HG03469 (cell line): Measurements from ENCODE around the gene AOPEP.
"Not testable (repeated sequence)": the region's sequence is repeated elsewhere in the genome, so short reads cannot be mapped to it uniquely, and the experiment has no call there.

ENCODE experiments used
- ATAC-seq: cut with Tn5 transposase; IDR thresholded peaks from one replicate; pipeline ENCODE4 v1.9.1; 2021; ENCODE audit warnings: mild to moderate bottlenecking, moderate library complexity, moderate number of reproducible peaks; ENCODE audit not compliant: unreplicated experiment

AOPEP gene

DNA sequence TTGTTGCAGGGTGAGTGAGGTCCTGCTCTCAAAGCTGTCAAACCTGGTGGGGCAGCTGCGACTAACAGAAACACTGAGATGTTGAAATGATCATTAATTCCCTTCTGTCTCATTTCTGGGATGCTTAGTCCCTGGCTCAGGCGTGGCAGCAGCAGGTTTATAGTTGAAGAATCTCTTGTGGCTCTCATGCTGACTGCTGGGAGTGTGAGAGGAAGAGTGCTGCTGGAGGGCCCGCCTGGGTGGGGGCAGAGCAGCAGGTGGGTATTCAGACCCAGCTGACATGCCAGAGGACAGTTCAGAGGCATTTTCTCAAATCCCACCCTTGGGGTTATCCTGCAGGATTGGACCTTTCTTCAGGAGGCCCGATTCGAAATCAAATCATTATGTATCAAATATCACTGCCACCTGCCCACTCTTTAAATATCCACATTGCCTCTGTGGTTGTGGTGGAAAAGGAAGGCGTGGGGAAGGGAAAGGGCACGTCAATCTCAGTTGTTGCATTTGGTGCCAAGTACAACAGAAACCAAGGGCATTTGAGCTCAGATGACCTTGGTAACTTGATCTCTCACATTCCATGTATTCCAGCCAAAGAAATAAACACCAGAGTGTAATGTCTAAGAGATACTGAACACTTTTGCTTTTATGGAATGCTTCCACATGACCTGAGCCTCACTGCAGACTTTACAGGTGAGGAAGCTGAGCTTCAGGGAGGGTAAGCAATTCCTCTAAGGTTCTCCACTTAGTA lies 224.3 kb downstream of the AOPEP start:
- no peak for ATAC-seq

DNA sequence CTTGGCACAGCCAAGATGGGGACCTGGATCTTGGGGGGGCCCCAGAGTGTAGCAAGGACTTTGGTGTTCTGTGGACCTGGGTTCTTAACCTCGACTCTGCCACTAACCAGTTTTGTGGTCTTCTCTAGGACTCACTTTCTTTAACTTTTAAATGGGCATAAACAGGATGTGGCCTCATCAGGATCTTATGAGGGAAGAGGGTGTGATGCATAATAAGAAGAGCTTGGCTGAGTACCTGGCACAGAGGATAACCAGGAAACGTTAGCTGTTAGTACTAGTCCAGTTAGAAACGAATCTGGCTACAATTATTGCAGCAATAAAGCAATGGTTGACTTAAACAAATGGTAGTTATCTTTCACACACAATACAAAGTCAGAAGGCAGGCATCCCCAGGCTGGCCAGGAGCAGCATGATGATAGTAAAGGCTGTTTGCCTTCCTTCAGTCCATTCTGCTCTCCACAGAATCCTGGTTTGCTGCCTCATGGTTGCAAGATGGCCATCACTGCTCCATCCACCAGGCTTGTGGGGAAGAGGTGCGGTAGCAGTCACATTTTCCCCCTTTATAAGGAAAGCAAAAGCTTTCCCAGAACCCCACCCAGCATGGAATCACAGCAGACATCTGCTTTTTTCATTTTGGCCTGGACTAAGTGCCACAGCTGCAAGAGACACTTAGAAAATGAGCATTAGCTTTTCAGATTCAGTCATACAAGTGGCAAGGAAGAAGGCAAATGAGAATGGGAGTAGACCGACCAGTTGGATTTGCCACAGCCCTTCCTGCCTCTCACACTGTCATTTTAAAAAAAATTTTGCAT lies 225.0 kb downstream of the AOPEP start:
- ATAC-seq, result no peak

DNA sequence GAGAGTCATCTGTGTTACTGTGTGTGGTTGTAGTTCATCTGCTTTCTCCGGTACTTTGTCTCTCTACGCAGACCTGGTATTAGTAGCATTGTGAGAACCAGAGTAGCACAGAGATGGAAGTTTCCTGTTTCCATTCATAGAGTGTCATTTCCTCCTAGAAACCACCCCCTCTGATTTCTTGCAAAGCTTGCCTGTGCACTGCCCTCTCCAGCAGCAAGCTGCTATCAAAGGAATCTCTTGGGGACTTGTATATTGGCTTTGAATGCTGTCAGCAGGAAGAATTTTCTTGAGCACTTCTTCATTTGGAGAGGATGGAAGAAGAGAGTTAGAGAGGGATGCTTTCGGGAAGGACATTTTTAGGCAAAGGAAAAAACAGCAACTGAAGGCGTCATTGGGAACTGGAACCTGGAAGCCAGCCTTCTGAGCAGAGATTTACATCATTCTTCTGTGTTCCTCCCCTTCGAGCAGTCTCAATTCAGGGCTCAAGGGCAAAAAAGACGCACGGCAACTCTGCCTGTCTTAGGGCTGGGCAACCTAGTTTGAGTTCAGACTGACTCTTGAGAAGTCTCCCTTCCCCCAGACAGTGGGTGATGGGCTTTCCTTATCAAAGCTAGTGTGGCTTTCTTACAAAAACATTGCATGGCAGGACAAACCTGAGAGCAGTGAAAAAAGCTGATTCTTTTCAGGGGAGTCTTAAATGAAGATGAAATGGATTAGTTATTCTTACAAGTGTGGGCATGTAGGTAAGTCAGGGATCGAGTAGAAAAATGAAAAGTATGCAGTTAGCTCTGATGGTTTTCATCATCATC lies 226.3 kb downstream of the AOPEP start:
- no peak for ATAC-seq

DNA sequence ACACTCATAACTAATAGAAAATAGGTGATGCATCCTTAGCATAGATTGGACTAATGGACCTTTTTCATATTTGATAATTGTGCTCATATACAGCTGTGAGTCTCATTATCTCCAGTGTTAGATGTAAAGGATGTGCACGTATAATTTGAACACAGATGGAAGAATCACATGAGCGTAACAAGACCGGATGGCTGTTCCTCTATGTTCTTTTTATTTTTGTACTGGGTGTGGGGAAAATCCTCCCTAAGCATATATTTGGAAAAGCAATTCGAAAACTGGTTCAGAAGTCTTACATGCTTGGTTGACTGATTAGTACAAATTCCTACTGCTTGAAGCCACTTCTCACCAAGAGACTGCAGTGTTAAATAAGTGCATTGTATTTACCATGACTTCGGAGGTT lies 230.2 kb downstream of the AOPEP start:
- no peak for ATAC-seq

DNA sequence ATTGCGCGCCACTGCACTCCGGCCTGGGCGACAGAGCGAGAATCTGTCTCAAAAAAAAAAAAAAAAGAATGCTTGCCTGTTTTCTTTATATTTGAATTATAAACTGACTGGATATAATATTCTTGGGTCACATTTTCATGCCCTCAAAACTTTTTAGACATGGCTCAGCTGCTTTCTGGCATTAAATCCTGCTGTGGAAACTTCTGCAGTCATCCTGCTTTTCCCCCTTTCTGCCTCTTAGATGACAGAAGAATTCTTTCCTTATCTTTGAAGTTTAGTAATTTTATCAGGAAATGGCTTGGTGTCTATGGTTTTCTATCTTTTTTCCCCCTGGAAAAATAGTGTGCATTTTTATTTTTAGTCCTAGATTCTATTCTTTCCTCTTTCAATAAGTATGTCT lies 234.5 kb downstream of the AOPEP start:
- ATAC-seq, result no peak

DNA sequence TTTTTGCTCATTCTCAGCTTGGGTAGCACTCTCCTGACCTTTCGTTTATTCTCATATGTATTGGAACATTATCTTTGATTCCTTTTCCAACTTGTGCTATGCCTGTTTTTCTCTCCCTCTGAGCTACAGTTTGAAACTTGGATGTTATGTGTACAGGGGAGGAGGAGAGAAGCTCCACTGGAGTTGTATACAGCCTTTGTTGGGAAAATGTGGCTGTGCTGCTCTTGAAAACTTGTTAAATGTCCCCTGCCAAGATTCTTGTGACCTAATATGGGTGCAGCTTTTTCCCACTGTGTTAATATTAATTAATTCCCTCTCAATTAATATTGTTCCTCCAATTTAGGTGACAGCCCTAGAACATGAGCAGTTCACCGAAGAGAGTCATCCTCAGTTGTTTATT lies 235.4 kb downstream of the AOPEP start:
- ATAC-seq, result no peak

DNA sequence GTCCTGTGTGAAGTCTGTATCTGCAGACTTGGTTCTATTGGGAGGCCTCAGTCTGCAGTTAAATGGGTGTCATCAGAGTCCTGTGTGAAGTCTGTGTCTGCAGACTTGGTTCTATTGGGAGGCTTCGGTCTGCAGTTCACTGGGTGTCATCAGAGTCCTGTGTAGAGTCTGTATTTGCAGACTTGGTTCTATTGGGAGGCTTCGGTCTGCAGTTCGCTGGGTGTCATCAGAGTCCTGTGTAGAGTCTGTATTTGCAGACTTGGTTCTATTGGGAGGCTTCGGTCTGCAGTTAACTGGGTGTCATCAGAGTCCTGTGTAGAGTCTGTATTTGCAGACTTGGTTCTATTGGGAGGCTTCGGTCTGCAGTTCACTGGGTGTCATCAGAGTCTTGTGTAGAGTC lies 239.1 kb downstream of the AOPEP start:
- ATAC-seq, result not testable (repeated sequence)

DNA sequence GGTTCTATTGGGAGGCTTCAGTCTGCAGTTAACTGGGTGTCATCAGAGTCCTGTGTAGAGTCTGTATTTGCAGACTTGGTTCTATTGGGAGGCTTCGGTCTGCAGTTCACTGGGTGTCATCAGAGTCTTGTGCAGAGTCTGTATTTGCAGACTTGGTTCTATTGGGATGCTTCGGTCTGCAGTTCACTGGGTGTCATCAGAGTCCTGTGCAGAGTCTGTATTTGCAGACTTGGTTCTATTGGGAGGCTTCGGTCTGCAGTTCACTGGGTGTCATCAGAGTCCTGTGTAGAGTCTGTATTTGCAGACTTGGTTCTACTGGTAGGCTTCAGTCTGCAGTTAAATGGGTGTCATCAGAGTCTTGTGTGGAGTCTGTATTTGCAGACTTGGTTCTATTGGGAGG lies 239.5 kb downstream of the AOPEP start:
- ATAC-seq, result not testable (repeated sequence)

DNA sequence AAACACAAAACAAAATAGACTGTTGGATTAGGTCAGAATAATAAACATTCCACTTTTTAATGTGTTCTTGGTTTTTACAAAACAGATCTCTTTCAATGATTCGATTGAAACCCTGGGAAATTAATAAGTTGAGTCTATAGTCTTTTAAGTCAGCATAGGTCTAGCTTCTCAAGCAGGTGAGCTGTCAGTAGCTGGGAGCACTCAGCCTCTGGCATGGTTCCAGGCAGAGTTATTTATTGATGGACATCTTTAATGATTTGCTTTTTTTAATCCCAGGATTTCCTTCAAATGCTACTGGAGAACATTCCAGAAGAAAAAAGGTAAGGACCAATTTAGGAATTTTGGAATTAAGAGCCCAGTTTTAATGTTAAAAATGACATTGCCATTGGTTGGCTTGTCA lies 241.0 kb downstream of the AOPEP start:
- ATAC-seq, result no peak

DNA sequence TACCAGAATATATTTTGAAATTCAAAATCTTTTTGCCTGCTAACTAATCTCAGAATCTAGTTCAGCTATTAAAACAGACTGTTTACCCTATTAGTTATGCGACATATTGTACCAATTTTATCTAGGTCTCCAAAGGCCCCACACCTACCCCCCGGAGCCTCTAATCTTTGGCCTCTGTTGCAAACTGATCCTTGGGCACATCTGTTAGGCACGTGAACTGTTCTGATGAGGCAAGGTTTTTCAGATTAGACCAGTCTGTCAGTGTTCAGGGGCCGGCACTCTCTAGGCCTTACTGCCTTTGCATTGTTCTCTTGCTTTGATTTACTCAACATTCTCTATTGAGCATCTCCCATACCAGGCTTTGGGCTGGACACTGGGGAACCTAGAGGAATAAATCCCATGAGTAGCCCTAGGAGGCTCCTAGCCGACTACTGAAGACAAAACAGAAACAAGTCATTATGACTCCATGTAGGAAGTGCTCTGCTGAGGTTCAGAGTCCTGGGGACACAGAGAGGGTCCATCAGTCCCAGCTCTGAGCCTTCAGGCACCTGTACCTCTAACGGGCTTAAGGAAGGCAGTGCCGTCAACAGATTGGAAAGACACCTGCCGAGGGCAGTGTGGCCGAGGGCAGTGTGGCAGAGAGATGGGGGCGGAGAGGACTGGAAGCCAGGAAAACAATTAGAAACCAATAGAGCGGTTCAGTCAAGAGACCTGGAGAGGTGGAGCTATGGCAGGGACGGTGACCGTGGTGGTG lies 245.1 kb downstream of the AOPEP start:
- ATAC-seq, result no peak

DNA sequence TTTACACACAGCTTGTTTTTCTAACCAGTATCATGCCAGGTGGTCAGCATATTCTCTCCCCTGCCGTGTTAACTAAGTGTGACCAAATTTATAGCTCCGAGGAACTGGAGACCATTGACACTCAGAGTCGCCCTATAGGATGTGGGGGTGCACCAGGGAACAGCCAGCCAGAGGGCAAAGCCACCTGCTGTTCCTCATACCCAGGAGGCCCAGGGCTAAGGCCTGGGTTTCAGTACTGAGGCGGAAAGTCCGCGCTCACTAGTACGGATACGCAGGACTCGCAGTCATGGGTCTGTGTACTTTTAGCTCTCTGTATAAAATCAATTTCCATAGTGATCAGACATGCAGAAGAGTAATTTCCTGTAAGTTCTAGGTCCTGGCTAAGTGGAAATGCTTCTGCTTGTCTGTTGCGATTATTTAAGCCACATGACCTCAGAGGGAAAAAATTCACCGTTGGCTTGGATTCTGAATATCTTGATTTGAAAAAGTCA lies 247.0 kb downstream of the AOPEP start:
- ATAC-seq, result no peak

DNA sequence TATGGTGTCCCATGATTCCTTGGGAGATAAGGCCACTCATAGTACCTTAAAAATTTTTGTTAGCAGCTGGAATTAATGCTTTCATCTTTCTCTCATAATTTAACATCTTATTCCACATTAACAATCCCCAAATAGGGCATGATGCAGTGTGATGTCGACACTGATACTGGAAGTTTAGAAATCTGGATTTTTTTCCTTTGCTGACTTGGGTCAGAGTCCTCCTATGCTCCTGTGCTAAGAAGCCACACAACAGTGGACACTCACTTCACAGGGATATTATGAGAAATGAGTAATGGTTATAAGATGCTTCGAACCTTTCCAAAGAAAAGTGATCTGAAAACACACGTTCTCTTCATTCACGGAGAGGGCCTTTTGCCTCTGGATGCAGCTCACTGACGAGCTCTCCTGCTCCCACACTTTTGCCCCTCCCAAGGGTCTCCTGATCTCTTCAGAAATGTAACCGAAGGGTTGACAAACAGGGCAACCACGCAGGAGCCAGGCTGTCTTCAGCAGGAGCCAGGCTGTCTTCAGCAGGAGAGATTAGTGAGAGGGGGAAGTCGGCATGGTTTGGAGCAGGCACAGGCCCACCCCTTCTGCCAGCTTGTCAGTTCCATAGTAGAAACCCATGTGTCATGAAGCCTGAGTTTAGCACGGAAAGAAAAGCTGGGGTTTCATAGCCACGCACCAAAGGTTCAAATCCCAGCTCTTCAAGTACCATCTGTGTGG lies 247.8 kb downstream of the AOPEP start:
- ATAC-seq, result no peak

DNA sequence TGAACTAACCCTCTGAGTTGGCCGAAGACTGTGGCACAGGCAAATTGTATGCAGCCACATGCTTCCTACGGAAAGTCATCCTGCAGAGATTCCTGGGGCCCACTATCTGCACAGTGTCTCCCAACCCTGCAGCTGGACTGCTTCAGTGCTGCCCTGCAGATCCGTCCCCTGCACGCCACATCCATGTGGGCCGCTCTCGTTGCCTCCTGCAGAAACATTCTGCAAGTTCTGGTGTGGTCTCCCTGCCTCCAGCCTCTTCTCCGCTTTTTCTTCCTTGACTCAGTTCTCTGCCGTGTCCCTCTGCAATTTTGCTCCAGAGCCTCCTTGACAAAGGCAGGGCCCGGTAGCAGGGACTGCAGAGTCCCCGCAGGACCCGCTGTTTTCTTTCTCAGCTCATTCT lies 249.0 kb downstream of the AOPEP start:
- no peak for ATAC-seq

DNA sequence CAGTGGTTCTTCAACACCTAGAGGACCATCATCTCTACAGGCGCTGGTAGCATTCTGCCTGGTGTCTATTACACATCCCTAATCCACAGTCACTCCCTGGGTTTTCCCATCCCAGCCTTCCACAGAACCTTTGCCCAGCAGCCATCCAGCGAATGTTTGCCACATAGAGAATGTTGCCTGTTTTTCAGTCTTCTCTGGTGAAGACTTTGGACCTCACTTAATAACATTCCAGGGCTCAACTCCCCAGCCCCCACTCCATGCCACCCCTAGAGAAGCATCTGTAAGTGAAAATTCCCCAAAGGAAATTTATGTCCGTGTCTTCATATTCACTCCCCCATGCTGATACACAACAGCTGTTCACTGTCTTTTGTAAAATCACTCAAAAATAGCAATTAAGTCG lies 249.6 kb downstream of the AOPEP start:
- ATAC-seq, result no peak

DNA sequence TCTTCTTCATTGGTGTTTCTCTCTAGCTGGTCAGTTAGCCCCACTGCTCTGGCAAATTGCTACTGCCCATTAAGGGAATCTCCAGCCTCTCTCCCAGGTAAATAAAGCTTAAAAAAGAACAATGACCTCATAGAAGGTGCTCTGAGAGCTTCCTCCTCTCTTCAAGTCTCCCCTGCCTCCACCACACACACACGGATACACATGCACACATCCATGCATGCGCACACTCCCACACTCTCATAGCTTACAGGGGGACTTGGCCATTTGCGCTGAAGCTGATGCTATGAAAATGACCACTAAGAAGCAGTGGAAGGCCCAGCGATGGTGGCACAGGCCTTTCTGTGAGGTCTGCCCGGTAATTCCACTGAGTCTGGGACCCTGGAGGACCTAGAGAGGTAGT lies 250.9 kb downstream of the AOPEP start:
- ATAC-seq, result no peak

DNA sequence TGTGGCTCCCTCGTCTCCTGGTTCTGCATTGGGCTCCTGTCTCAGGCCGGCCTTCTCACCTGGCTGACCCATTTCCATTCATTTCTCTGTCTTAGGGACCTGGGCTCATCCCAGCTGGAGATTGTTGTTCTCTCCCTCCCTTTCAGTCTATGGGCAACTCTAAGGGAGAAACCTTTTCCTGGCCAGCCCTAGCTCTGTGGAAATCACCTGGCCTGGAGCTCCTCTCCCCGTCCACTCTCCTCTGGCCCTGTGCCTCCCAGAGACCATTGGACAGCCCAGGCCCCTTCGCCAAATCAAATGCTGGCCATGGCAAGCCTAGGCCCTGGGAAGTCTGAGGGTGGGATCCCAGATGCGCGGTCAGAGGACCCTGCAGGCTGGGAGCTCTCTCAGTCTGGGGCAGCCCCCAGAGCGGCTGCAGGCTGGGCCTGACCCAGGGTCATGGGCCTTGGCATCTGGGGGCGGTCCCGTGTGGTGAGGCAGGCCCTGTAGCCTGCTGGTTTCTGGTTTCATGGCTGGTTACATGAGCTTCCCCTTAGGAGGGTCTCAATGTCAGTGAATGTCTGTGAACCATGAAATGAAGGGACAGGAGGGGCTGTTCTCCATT lies 253.5 kb downstream of the AOPEP start:
- ATAC-seq, result no peak

DNA sequence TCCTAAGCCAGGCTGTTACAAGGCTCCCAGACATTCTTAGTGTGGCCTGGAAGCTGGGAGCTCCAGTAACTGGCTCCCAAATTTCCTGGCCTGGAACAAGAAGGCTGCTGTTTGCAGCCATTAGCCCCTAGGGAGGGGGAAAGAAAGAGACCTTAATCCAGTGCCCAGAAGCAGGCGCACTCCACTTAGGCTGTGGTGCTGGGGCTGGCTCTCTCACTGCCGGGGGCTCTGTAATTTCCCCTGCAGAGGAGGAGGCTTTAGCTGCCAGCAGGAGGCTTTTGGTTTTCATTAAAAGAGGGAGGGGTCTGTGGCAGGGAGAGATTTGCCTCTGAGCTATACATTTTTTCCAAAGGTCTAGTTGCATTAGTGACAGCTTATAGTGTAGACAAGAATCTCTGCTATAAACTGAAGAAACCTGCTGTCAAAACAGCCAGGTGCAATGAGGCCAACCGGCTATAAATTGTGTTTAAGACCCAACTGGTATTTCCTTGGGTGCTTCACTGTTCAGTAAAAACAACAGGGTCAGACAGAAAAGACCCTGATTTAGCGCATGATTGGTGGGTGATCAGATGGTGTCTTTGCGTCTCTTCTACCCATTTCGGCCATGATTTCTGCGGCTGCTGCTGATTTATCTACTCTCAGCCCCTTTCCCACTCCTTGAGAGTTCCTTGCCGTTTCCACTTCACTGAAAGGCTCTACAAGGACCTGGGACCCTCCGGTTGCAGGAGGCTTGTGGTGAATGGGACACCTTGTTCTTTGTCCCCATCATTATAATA lies 254.6 kb downstream of the AOPEP start:
- no peak for ATAC-seq

DNA sequence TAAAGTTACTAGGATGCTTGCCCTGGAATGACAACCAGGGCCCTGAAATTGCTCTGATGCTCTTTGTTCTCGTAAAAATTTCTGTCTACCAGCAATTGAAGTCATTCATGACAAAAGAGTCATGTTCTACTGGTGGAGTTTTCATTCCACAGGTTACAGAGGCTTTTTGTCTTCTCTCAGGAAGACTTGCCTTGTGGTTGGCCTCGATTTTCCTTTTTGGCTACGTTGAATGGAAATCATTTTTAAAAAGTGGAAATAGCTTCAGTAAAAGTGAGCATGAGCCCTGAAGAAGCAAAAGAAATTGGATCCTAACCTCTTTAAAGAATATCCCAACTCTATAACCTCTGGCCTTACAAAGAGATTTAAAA lies 255.2 kb downstream of the AOPEP start:
- ATAC-seq, result no peak

DNA sequence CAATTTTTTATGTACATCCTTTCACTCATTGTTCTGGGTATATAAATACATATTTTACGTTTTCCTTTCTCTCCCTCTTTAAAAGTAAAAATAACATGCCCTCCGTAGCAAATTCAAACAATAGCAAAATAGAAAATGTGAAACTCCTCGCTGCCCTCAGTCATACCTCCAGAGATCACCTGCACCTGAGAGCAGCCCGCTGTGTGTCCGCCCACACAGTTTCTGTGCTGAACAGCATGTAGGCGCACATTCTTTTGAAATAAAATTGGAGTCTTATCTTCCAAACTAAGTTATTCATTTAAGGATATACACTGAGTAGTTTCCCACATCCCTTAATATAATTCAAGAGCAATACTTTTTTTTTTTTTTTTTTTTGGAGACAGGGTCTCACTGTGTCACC lies 255.7 kb downstream of the AOPEP start:
- no peak for ATAC-seq
